GM12878 (cell line): ENCODE measurements around the gene ISG20L2. TPM values are rescaled to one million over a fixed set of nuclear protein-coding genes. Genes with fewer than 3 reads are reported as not detected.

ENCODE experiments used
- ATAC-seq: fragments of 200-7000 bp; cut with Tn5 transposase; 3 replicates; pipeline ENCODE4 v1.9.1; 2020; ENCODE audit warnings: mild to moderate bottlenecking, moderate library complexity
- BruUV-seq: library from RNA; stranded (reverse); fragments of 400-500 nt; replicated peaks from 2 replicates; lab custom pipeline; 2021; lab: Mats Ljungman, UMichigan
- CTCF ChIA-PET: fragments of 300-600 bp; sonication (Branson Sonifier 250); formaldehyde crosslinking; extraction: SDS; loops from one replicate; lab custom pipeline; 2021; ENCODE audit warnings: inconsistent platforms; lab: Yijun Ruan, JAX
- POLR2A ChIA-PET: fragments of 350-600 bp; formaldehyde crosslinking; extraction: SDS; loops from one replicate; lab custom pipeline; 2021; ENCODE audit warnings: inconsistent platforms; lab: Charles Lee
- RAD21 ChIA-PET: fragments of 300-600 bp; sonication (Branson Sonifier 250); formaldehyde crosslinking; loops from one replicate; lab custom pipeline; 2023; ENCODE audit warnings: antibody characterized with exemption; ENCODE audit not compliant: unreplicated experiment; lab: Charles Lee
- SMC1A ChIA-PET: fragments of 300-600 bp; sonication (Branson Sonifier 250); formaldehyde crosslinking; loops from one replicate; lab custom pipeline; 2023; ENCODE audit not compliant: unreplicated experiment, uncharacterized antibody; lab: Charles Lee
- DNase-seq: peaks from one replicate; pipeline ENCODE4 v3.0.0-alpha.2; 2011; ENCODE audit warnings: low read depth, low spot score
- FAIRE-seq: peaks from 3 replicates; lab custom pipeline; 2011; peaks lifted over from hg19 to GRCh38; lab: Jason Lieb, UNC
- H2AFZ ChIP-seq: 2 replicates; pipeline ENCODE4 v1.6.0; 2011; ENCODE audit warnings: low read depth, low read length, control low read depth; ENCODE audit not compliant: control insufficient read depth
- H3K27ac ChIP-seq: 2 replicates; pipeline ENCODE4 v1.5.1; 2011; ENCODE audit warnings: control low read depth; ENCODE audit not compliant: control insufficient read depth, insufficient read depth
- H3K27me3 ChIP-seq, 2 experiments: replicated peaks in 1 of 2; 2 replicates each; pipeline versions ENCODE4 v1.6.0 to v1.6.1; 2011; ENCODE audit warnings: low read length in 1 of 2; ENCODE audit not compliant: control insufficient read depth in 2 of 2, insufficient read depth in 2 of 2
- H3K36me3 ChIP-seq, 2 experiments: 2 replicates each; pipeline ENCODE4 v1.5.1; 2011; ENCODE audit warnings: low read length in 1 of 2; ENCODE audit not compliant: control insufficient read depth in 2 of 2, insufficient read depth in 2 of 2
- H3K4me1 ChIP-seq: 2 replicates; pipeline ENCODE4 v1.6.1; 2011; ENCODE audit warnings: mild to moderate bottlenecking, low read length, moderate library complexity, mixed read lengths; ENCODE audit not compliant: control insufficient read depth, insufficient read depth
- H3K4me2 ChIP-seq: 2 replicates; pipeline ENCODE4 v1.6.0; 2011; ENCODE audit warnings: control low read depth; ENCODE audit not compliant: control insufficient read depth, insufficient read depth
- H3K4me3 ChIP-seq: fragments of 200-600 bp; sonication (generic); 2 replicates; pipeline ENCODE4 v1.5.1; 2016
- H3K79me2 ChIP-seq: 2 replicates; pipeline ENCODE4 v1.6.0; 2011; ENCODE audit warnings: low read length; ENCODE audit not compliant: control insufficient read depth, insufficient read depth
- H3K9ac ChIP-seq: 2 replicates; pipeline ENCODE4 v1.8.0; 2011; ENCODE audit warnings: low read length, control low read depth, mixed read lengths; ENCODE audit not compliant: control insufficient read depth, insufficient read depth
- H3K9me3 ChIP-seq: replicated peaks from 3 replicates; pipeline ENCODE4 v1.5.1; 2011; ENCODE audit warnings: mild to moderate bottlenecking, low read length; ENCODE audit not compliant: control insufficient read depth, insufficient read depth
- H4K20me1 ChIP-seq: 2 replicates; pipeline ENCODE4 v1.6.0; 2011; ENCODE audit not compliant: control insufficient read depth, insufficient read depth
- CEBPZ ChIP-seq: fragments of 150-350 bp; IDR thresholded peaks from 2 replicates; pipeline ENCODE4 v1.6.1; 2016; ENCODE audit warnings: low read depth, low read length
- FOS ChIP-seq: IDR thresholded peaks from 3 replicates; pipeline ENCODE4 v1.6.1; 2011; ENCODE audit warnings: borderline replicate concordance; ENCODE audit not compliant: insufficient read length; ENCODE audit errors: extremely low read depth
- PAX5 ChIP-seq: IDR thresholded peaks from 2 replicates; pipeline ENCODE4 v1.6.1; 2011; ENCODE audit warnings: low read depth, low read length, borderline replicate concordance
- RAD21 ChIP-seq: IDR thresholded peaks from 2 replicates; pipeline ENCODE4 v1.6.1; 2011; ENCODE audit warnings: mild to moderate bottlenecking, low read depth, low read length, moderate library complexity; ENCODE audit not compliant: insufficient read depth
- WRNIP1 ChIP-seq: IDR thresholded peaks from 2 replicates; pipeline ENCODE4 v1.6.1; 2011; ENCODE audit warnings: low read depth, low read length, improper control_type of control experiment, borderline replicate concordance
- YY1 ChIP-seq: IDR thresholded peaks from 2 replicates; pipeline ENCODE4 v1.6.1; 2011; ENCODE audit warnings: low read depth, mild to moderate bottlenecking, low read length
- ZNF622 ChIP-seq: fragments of 450-650 bp; IDR thresholded peaks from 2 replicates; pipeline ENCODE4 v1.6.1; 2017; ENCODE audit warnings: mild to moderate bottlenecking, inconsistent platforms
- WGBS: methylation state at CpG from one replicate; pipeline ENCODE4 v1.1.6; 2016; ENCODE audit warnings: low lambda C conversion rate; ENCODE audit not compliant: insufficient replicate concordance, insufficient coverage; ENCODE audit errors: missing lambda C conversion rate; 5-methylcytosine and 5-hydroxymethylcytosine counted together
- in situ Hi-C: fragments of 300-500 bp; cut with MboI; formaldehyde crosslinking; loops from 9 replicates; pipeline ENCODE4 v1.14.3; 2018; ENCODE audit warnings: mixed read lengths
- intact Hi-C: fragments of 100-400 bp; cut with micrococcal nuclease; formaldehyde crosslinking; loops from one replicate; pipeline ENCODE4 v1.14.2; 2022; ENCODE audit not compliant: unreplicated experiment
- polyA plus RNA-seq, 11 experiments: library from polyadenylated mRNA; depleted of rRNA in 4 of 11; unstranded in 6 of 11; stranded (reverse) in 5 of 11; fragments of >200 nt; fragmentation: Nextera tagmentation in 4 of 11; fragmentation: Illumina TruSeq in 1 of 11; extraction: Ambion mirVana in 4 of 11; extraction: Trizol in 1 of 11; gene quantifications; 1 replicate in 1 of 11; 2 replicates in 10 of 11; pipeline versions ENCODE4 v1.2.1 to v1.2.3, GENCODE V29; 2011 to 2016; ENCODE audit warnings: inconsistent platforms in 2 of 11, missing spikeins in 2 of 11, low read depth in 1 of 11
- total RNA-seq, 4 experiments: library from RNA; depleted of rRNA in 3 of 4; stranded (reverse); fragments of >200 nt in 3 of 4; fragmentation: Illumina TruSeq in 1 of 4; extraction: Trizol in 1 of 4; gene quantifications; 2 replicates each; pipeline versions ENCODE4 v1.2.1 to v1.2.3, GENCODE V29; 2013 to 2021

ISG20L2 gene
- total and polyA plus RNA-seq, 10 of the 15 experiments (the other 5 are each of a cell fraction or from before 2014, with no cell fraction given) = 16.4 to 111 (median 48.0) TPM

GRCh38 chr1:156740741-156741480 lies 12.3 kb upstream of the ISG20L2 start, which contains the start of gene MRPL24 (continued):
- TF ChIP-seq CEBPZ (no peak), RAD21 (no peak), WRNIP1 (peak; percentile 92; the same call in 1 of the 2 replicates), PAX5 (peak; percentile 44; the same call in 1 of the 2 replicates)

DNA sequence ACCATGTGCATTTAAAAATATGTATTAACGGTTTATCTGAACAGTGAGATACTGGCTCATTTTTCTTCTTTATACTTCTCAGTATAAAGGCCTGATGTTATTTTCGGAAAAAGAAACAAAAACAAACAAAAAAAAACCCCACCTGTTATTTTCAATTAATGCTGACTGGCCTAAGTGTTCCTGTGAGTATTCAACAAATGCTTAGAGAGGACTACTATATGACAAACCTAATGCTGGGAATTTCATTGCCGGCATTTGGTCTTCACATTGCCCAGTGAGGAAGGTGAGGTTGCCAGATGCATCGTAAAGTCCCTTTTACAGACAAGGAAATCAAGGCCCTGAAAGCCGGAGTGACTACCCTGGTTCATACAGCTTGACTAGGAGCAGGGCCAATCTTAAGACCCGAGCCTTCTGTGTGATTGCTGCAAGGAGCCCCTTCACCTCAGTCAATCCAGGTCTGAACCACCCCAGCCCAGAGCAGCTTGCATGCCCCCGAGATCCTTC lies 11.7 kb upstream of the ISG20L2 start:
- ChIA-PET CTCF (interaction anchor here (0.8 to 3.7 kb wide), 11 partner anchors 9 to 142 kb away, joined by 3 to 56 read pairs (median 7); partner anchors contain the start of genes HDGF, ISG20L2, METTL25B and PRCC), RAD21 (interaction anchor here (1.2 to 2.7 kb wide), 11 partner anchors 10 to 119 kb away, joined by 3 to 49 read pairs (median 6); partner anchors contain the start of genes HDGF, ISG20L2, METTL25B and PRCC), SMC1A (interaction anchor here (1.0 to 5.0 kb wide), 6 partner anchors 13 to 76 kb away, joined by 3 to 57 read pairs (median 4); partner anchors contain the start of genes ISG20L2, METTL25B, PRCC and SH2D2A), POLR2A (interaction anchor here (0.7 to 5.4 kb wide), 7 partner anchors 11 to 402 kb away, joined by 3 to 75 read pairs (median 11); partner anchors contain the start of genes CCT3, HDGF, ISG20L2 and METTL25B)
- Histone ChIP-seq H4K20me1 (no peaks in the 10 kb centered on the region), H3K36me3 (peaks cover 19 to 30% of the 10 kb centered on the region in 2 experiments), H3K4me1 (peaks cover 5% of the 10 kb centered on the region; the same call in 1 of the 2 replicates), H3K27ac (peak overlapping the region; percentile 76), H2AFZ (peak overlapping the region; percentile 76; the same call in 1 of the 2 replicates), H3K9ac (peak overlapping the region; percentile 64), H3K4me3 (peak overlapping the region; percentile 68), H3K79me2 (peaks cover 23% of the 10 kb centered on the region), H3K27me3 (no peaks in the 10 kb centered on the region), H3K4me2 (peak overlapping the region; percentile 32)
- peak; percentile 82 for FAIRE-seq
- TSS peak; percentile 46 for BruUV-seq
- ATAC-seq = peak; percentile 31; the same call in 2 of the 3 replicates
- WGBS = 2% methylated on average over 7 of the region's 7 CpGs
- intact Hi-C loops (loop anchor here (10.0 kb wide), 1 partner anchor 235 kb away; the partner anchor contains the start of gene MEF2D), in situ Hi-C loops (no loop called here)
- TF ChIP-seq YY1 = no peak
- no peak for TF ChIP-seq FOS
- TF ChIP-seq ZNF622 = no peak
- TF ChIP-seq, all 136 proteins: peak for 0
- no peaks in the 10 kb centered on the region for H3K9me3 ChIP-seq
- no peak for DNase-seq
